Neural progenitor cell (in vitro differentiated cells): ENCODE data around the gene DNAAF5.

ENCODE experiments used
- CTCF ChIP-seq: fragments of 200-600 bp; sonication (generic); IDR thresholded peaks from 2 replicates; pipeline ENCODE4 v1.5.1; 2017; ENCODE audit warnings: antibody characterized with exemption, mild to moderate bottlenecking
- EZH2 ChIP-seq: fragments of 200-600 bp; sonication (generic); IDR thresholded peaks from 2 replicates; pipeline ENCODE4 v1.6.1; 2017; ENCODE audit warnings: antibody characterized with exemption, mild to moderate bottlenecking, moderate library complexity

DNA sequence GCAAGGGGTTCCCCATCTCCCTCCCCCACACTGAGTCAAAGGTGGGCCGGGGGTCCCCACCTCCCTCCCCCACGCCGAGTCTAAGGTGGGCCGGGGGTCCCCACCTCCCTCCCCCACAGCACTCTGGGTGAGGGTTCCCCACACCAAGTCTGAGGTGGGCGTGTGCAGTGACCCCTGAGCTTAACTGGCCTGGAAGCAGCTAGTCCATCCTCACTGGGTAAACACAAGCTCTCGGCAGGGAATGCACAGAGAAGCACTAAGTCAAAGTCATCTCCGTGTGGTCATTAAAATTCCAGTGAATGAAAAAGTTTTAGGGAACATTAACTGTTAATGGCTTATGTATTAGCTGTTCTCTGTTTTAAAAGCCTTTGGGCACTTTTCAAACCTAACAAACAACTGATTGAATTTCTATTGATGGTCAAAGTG is 44.3 kb downstream of the DNAAF5 start:
- TF ChIP-seq EZH2 (no peak), CTCF (no peak)
